SJCRH30 (cell line): ENCODE results near the gene ADGRG3. TPM values are rescaled to one million over a fixed set of nuclear protein-coding genes. Genes with fewer than 3 reads are reported as not detected.
A peak's percentile ranks its signal among the peaks of the same experiment; 100 is the strongest.

ENCODE experiments used
- DNase-seq, 2 experiments: peaks; one replicate each; pipeline ENCODE4 v3.0.0-alpha.2; 2015 to 2020
- H3K27ac ChIP-seq: fragments of 250-450 bp; sonication (Bioruptor Pico); 2 replicates; pipeline ENCODE4 v1.5.1; 2020; ENCODE audit warnings: mild to moderate bottlenecking, moderate library complexity
- H3K27me3 ChIP-seq: fragments of 250-450 bp; sonication (Bioruptor Pico); 2 replicates; pipeline ENCODE4 v1.5.1; 2020; ENCODE audit warnings: mild to moderate bottlenecking, moderate library complexity
- H3K36me3 ChIP-seq: fragments of 250-450 bp; sonication (Bioruptor Pico); 2 replicates; pipeline ENCODE4 v1.5.1; 2020; ENCODE audit warnings: mild to moderate bottlenecking, moderate library complexity
- H3K4me1 ChIP-seq: fragments of 250-450 bp; sonication (Bioruptor Pico); 2 replicates; pipeline ENCODE4 v1.5.1; 2020; ENCODE audit warnings: mild to moderate bottlenecking, moderate library complexity
- H3K4me3 ChIP-seq: fragments of 250-450 bp; sonication (Bioruptor Pico); 2 replicates; pipeline ENCODE4 v1.5.1; 2020; ENCODE audit warnings: mild to moderate bottlenecking, moderate library complexity
- H3K9me3 ChIP-seq: fragments of 250-450 bp; sonication (Bioruptor Pico); replicated peaks from 2 replicates; pipeline ENCODE4 v1.5.1; 2020; ENCODE audit warnings: mild to moderate bottlenecking, moderate library complexity
- total RNA-seq: library from RNA; depleted of rRNA; stranded (reverse); fragments of >200 nt; shearing (Covaris generic); gene quantifications from 2 replicates; pipeline ENCODE4 v1.2.3, GENCODE V29; 2014

ADGRG3 gene
- total RNA-seq, 1 experiment from 2014 or later: not detected

GRCh38 chr16:57648125-57648524 is 20.0 kb upstream of the ADGRG3 start:
- H3K4me1 ChIP-seq: no peaks in the 10 kb centered on the region
- H3K36me3 ChIP-seq: no peaks in the 10 kb centered on the region
- DNase-seq: no peak
- H3K27me3 ChIP-seq: 0 out of 2 replicates have a peak, but pooled peaks cover 3% of the 10 kb centered on the region
- H3K9me3 ChIP-seq: no peaks in the 10 kb centered on the region
- no peak overlapping the region for H3K27ac ChIP-seq
- no peak overlapping the region for H3K4me3 ChIP-seq

- no peaks in the 10 kb centered on the region for H3K4me1 ChIP-seq
- peak; percentile 78 to 92 for DNase-seq
- H3K27me3 ChIP-seq: peaks cover 10% of the 10 kb centered on the region; the same call in 1 of the 2 replicates
- H3K4me3 ChIP-seq: no peak overlapping the region
- no peaks in the 10 kb centered on the region for H3K36me3 ChIP-seq
- no peaks in the 10 kb centered on the region for H3K9me3 ChIP-seq
- H3K27ac ChIP-seq: no peak overlapping the region
These were observed 19.3 kb upstream of the ADGRG3 start for GRCh38 chr16:57648581-57649442.

- no peak overlapping the region for H3K27ac ChIP-seq
- DNase-seq: no peak
- H3K4me3 ChIP-seq: no peak overlapping the region
- no peaks in the 10 kb centered on the region for H3K36me3 ChIP-seq
- no peaks in the 10 kb centered on the region for H3K9me3 ChIP-seq
- H3K4me1 ChIP-seq: no peaks in the 10 kb centered on the region
- H3K27me3 ChIP-seq: peaks cover 14% of the 10 kb centered on the region
These were observed 18.7 kb upstream of the ADGRG3 start for GRCh38 chr16:57649443-57649751.

GRCh38 chr16:57649846-57650245 is 18.3 kb upstream of the ADGRG3 start:
- no peaks in the 10 kb centered on the region for H3K36me3 ChIP-seq
- no peaks in the 10 kb centered on the region for H3K9me3 ChIP-seq
- no peak for DNase-seq
- peaks cover 18% of the 10 kb centered on the region for H3K27me3 ChIP-seq
- H3K4me1 ChIP-seq: no peaks in the 10 kb centered on the region
- no peak overlapping the region for H3K27ac ChIP-seq
- H3K4me3 ChIP-seq: no peak overlapping the region

GRCh38 chr16:57651344-57652333 is 16.5 kb upstream of the ADGRG3 start:
- DNase-seq: no peak
- Histone ChIP-seq H3K9me3 (no peaks in the 10 kb centered on the region), H3K27me3 (peaks cover 34% of the 10 kb centered on the region), H3K4me3 (no peak overlapping the region), H3K36me3 (no peaks in the 10 kb centered on the region), H3K4me1 (no peaks in the 10 kb centered on the region), H3K27ac (no peak overlapping the region)

- H3K27me3 ChIP-seq: peaks cover 37% of the 10 kb centered on the region
- H3K27ac ChIP-seq: no peak overlapping the region
- H3K9me3 ChIP-seq: no peaks in the 10 kb centered on the region
- no peaks in the 10 kb centered on the region for H3K36me3 ChIP-seq
- no peak overlapping the region for H3K4me3 ChIP-seq
- H3K4me1 ChIP-seq: no peaks in the 10 kb centered on the region
- DNase-seq: no peak
These were observed 15.2 kb upstream of the ADGRG3 start for GRCh38 chr16:57652695-57653471.

- Histone ChIP-seq H3K36me3 (no peaks in the 10 kb centered on the region), H3K4me1 (no peaks in the 10 kb centered on the region), H3K27me3 (peaks cover 37% of the 10 kb centered on the region), H3K9me3 (no peaks in the 10 kb centered on the region), H3K4me3 (no peak overlapping the region), H3K27ac (no peak overlapping the region)
- peak; percentile 34 to 39 for DNase-seq
These were observed 14.2 kb upstream of the ADGRG3 start for GRCh38 chr16:57653936-57654335.

- Histone ChIP-seq H3K4me1 (no peaks in the 10 kb centered on the region), H3K27me3 (peaks cover 37% of the 10 kb centered on the region), H3K36me3 (no peaks in the 10 kb centered on the region), H3K27ac (no peak overlapping the region), H3K9me3 (no peaks in the 10 kb centered on the region), H3K4me3 (no peak overlapping the region)
- DNase-seq: no peak
These were observed 11.7 kb upstream of the ADGRG3 start for GRCh38 chr16:57656342-57656955.

- Histone ChIP-seq H3K36me3 (no peaks in the 10 kb centered on the region), H3K4me3 (no peak overlapping the region), H3K9me3 (no peaks in the 10 kb centered on the region), H3K4me1 (no peaks in the 10 kb centered on the region), H3K27me3 (peaks cover 37% of the 10 kb centered on the region), H3K27ac (no peak overlapping the region)
- DNase-seq: no peak
These were observed 10.9 kb upstream of the ADGRG3 start for GRCh38 chr16:57657228-57657627.

GRCh38 chr16:57658130-57658877 is 9.8 kb upstream of the ADGRG3 start:
- H3K4me3 ChIP-seq: no peak overlapping the region
- peaks cover 35% of the 10 kb centered on the region for H3K27me3 ChIP-seq
- no peaks in the 10 kb centered on the region for H3K9me3 ChIP-seq
- no peak for DNase-seq
- H3K4me1 ChIP-seq: no peaks in the 10 kb centered on the region
- H3K27ac ChIP-seq: no peak overlapping the region
- no peaks in the 10 kb centered on the region for H3K36me3 ChIP-seq

GRCh38 chr16:57658878-57659674 is 9.0 kb upstream of the ADGRG3 start:
- no peak overlapping the region for H3K27ac ChIP-seq
- no peak overlapping the region for H3K4me3 ChIP-seq
- peaks cover 33% of the 10 kb centered on the region for H3K27me3 ChIP-seq
- no peaks in the 10 kb centered on the region for H3K36me3 ChIP-seq
- no peak for DNase-seq
- H3K9me3 ChIP-seq: no peaks in the 10 kb centered on the region
- no peaks in the 10 kb centered on the region for H3K4me1 ChIP-seq

- no peak for DNase-seq
- Histone ChIP-seq H3K9me3 (no peaks in the 10 kb centered on the region), H3K27ac (no peak overlapping the region)
These were observed 7.2 kb upstream of the ADGRG3 start for GRCh38 chr16:57660715-57661463.

More at GRCh38 chr16:57660715-57661463, 7.2 kb upstream of the ADGRG3 start:
- Histone ChIP-seq H3K4me1 (no peaks in the 10 kb centered on the region), H3K36me3 (no peaks in the 10 kb centered on the region), H3K4me3 (no peak overlapping the region), H3K27me3 (peaks cover 24% of the 10 kb centered on the region)
